ENCODE data around the gene MYH14. TPM values are rescaled to one million over a fixed set of nuclear protein-coding genes. Genes with fewer than 3 reads are reported as not detected.

MYH14 gene
- total RNA-seq, 2 donors from 2014 or later, result 506 to 509 TPM

GRCh38 chr19:50292216-50292827, 88.9 kb downstream of the MYH14 start:
- TF ChIP-seq CTCF (IDR thresholded peaks at IDR 0.05), result no peak
- Histone ChIP-seq H3K36me3 (peaks cover 16% of the 10 kb centered on the region), H3K9ac (ENCODE audit: low read depth in 2 of 2, low read length in 2 of 2) (no peak overlapping the region), H3K27ac (no peak overlapping the region), H3K4me1 (no peaks in the 10 kb centered on the region), H3K9me3 (no peaks in the 10 kb centered on the region), H3K27me3 (no peaks in the 10 kb centered on the region), H3K4me3 (no peak overlapping the region)
- no peak for DNase-seq
- intact Hi-C loops (cut with DNase I), result no loop called here

GRCh38 chr19:50293263-50294004, 90.0 kb downstream of the MYH14 start:
- intact Hi-C loops (cut with DNase I), result no loop called here
- H3K36me3 ChIP-seq, result peaks cover 6% of the 10 kb centered on the region
- no peak for DNase-seq

GRCh38 chr19:50300051-50300450, 96.6 kb downstream of the MYH14 start:
- no peak for TF ChIP-seq CTCF (IDR thresholded peaks at IDR 0.05)
- no peaks in the 10 kb centered on the region for H3K36me3 ChIP-seq
- no peaks in the 10 kb centered on the region for H3K9me3 ChIP-seq
- H3K27ac ChIP-seq, result no peak overlapping the region
- intact Hi-C loops (cut with DNase I), result no loop called here
- no peak for DNase-seq
- no peaks in the 10 kb centered on the region for H3K4me1 ChIP-seq
- H3K27me3 ChIP-seq, result no peaks in the 10 kb centered on the region
- H3K4me3 ChIP-seq, result no peak overlapping the region
- H3K9ac ChIP-seq (ENCODE audit: low read depth in 2 of 2, low read length in 2 of 2), result no peak overlapping the region

More at GRCh38 chr19:50293263-50294004, 90.0 kb downstream of the MYH14 start:
- no peak overlapping the region for H3K4me3 ChIP-seq
- H3K4me1 ChIP-seq, result no peaks in the 10 kb centered on the region
- no peaks in the 10 kb centered on the region for H3K9me3 ChIP-seq
- TF ChIP-seq CTCF (IDR thresholded peaks at IDR 0.05), result no peak
- no peak overlapping the region for H3K27ac ChIP-seq
- H3K27me3 ChIP-seq, result no peaks in the 10 kb centered on the region
- no peak overlapping the region for H3K9ac ChIP-seq (ENCODE audit: low read depth in 2 of 2, low read length in 2 of 2)

- intact Hi-C loops (cut with DNase I), result no loop called here
- Histone ChIP-seq H3K27me3 (no peaks in the 10 kb centered on the region), H3K9me3 (no peaks in the 10 kb centered on the region), H3K9ac (ENCODE audit: low read depth in 2 of 2, low read length in 2 of 2) (no peak overlapping the region), H3K27ac (no peak overlapping the region), H3K36me3 (no peaks in the 10 kb centered on the region), H3K4me1 (no peaks in the 10 kb centered on the region), H3K4me3 (no peak overlapping the region)
- TF ChIP-seq CTCF (IDR thresholded peaks at IDR 0.05), result no peak
- DNase-seq, result no peak
Observed at GRCh38 chr19:50300814-50301606, 97.6 kb downstream of the MYH14 start.

GRCh38 chr19:50301607-50301971, 98.2 kb downstream of the MYH14 start:
- no peak for DNase-seq
- Histone ChIP-seq H3K27me3 (no peaks in the 10 kb centered on the region), H3K9ac (ENCODE audit: low read depth in 2 of 2, low read length in 2 of 2) (no peak overlapping the region), H3K27ac (no peak overlapping the region), H3K36me3 (no peaks in the 10 kb centered on the region), H3K4me3 (no peak overlapping the region), H3K4me1 (no peaks in the 10 kb centered on the region), H3K9me3 (no peaks in the 10 kb centered on the region)
- TF ChIP-seq CTCF (IDR thresholded peaks at IDR 0.05), result no peak
- intact Hi-C loops (cut with DNase I), result no loop called here

Data from colonic mucosa (tissue), 4 donors.